ENCODE results near the gene CNBP. TPM values are rescaled to one million over a fixed set of nuclear protein-coding genes. Genes with fewer than 3 reads are reported as not detected.

Gene CNBP
- total and polyA plus RNA-seq, 2 of the 13 experiments (the other 11 are each of a cell fraction or from before 2014, with no cell fraction given) = 282 to 354 TPM

GRCh38 chr3:129183569-129184395 is at the start of gene CNBP (continued):
- no peak for TF ChIP-seq PHF5A (CRISPR knock-in tag; IDR thresholded peaks at IDR 0.05; ENCODE audit: low read depth, unreplicated experiment)
- no peak; the same call in none of the 2 replicates for TF ChIP-seq TOPORS (CRISPR knock-in tag; IDR thresholded peaks at IDR 0.05)
- TF ChIP-seq BRCA1 (CRISPR knock-in tag; IDR thresholded peaks at IDR 0.05) = peak; percentile 28; the same call in 1 of the 2 replicates
- no peak; the same call in 1 of the 2 replicates for TF ChIP-seq ZXDC (CRISPR knock-in tag; IDR thresholded peaks at IDR 0.05)
- TF ChIP-seq FOXM1 (CRISPR knock-in tag; IDR thresholded peaks at IDR 0.05) = 0 out of 2 replicates have a peak, but pooled peaks have one; percentile 66
- no peak for TF ChIP-seq TCF12 (IDR thresholded peaks at IDR 0.05)
- TF ChIP-seq TCF12 (CRISPR knock-in tag; IDR thresholded peaks at IDR 0.05) = peak; percentile 78
- peak; percentile 99 for TF ChIP-seq RBFOX2 (IDR thresholded peaks at IDR 0.05; ENCODE audit: low read depth, low read length)
- TF ChIP-seq MLXIP (CRISPR knock-in tag; IDR thresholded peaks at IDR 0.05; ENCODE audit: borderline replicate concordance) = 0 out of 2 replicates have a peak, but pooled peaks have one; percentile 44
- TF ChIP-seq ZNF704 (CRISPR knock-in tag; IDR thresholded peaks at IDR 0.05; ENCODE audit: borderline replicate concordance) = no peak; the same call in 1 of the 2 replicates
- peak; percentile 92 for TF ChIP-seq ZBTB25 (CRISPR knock-in tag; IDR thresholded peaks at IDR 0.05)
- TF ChIP-seq ZNF333 (CRISPR knock-in tag; IDR thresholded peaks at IDR 0.05; ENCODE audit: borderline replicate concordance) = peak; percentile 64; the same call in 1 of the 2 replicates
- TF ChIP-seq, protein P1, sequence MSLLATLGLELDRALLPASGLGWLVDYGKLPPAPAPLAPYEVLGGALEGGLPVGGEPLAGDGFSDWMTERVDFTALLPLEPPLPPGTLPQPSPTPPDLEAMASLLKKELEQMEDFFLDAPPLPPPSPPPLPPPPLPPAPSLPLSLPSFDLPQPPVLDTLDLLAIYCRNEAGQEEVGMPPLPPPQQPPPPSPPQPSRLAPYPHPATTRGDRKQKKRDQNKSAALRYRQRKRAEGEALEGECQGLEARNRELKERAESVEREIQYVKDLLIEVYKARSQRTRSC (CRISPR knock-in tag; IDR thresholded peaks at IDR 0.05; ENCODE audit: low read depth) = no peak
- 0 out of 2 replicates have a peak, but pooled peaks have one; percentile 50 for TF ChIP-seq ZNF83 (CRISPR knock-in tag; IDR thresholded peaks at IDR 0.05; ENCODE audit: borderline replicate concordance)
- TF ChIP-seq, protein P2, sequence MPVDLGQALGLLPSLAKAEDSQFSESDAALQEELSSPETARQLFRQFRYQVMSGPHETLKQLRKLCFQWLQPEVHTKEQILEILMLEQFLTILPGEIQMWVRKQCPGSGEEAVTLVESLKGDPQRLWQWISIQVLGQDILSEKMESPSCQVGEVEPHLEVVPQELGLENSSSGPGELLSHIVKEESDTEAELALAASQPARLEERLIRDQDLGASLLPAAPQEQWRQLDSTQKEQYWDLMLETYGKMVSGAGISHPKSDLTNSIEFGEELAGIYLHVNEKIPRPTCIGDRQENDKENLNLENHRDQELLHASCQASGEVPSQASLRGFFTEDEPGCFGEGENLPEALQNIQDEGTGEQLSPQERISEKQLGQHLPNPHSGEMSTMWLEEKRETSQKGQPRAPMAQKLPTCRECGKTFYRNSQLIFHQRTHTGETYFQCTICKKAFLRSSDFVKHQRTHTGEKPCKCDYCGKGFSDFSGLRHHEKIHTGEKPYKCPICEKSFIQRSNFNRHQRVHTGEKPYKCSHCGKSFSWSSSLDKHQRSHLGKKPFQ (CRISPR knock-in tag; IDR thresholded peaks at IDR 0.05; ENCODE audit: insufficient replicate concordance) = peak; percentile 96
- TF ChIP-seq ZFAT (CRISPR knock-in tag; conservative IDR thresholded peaks at IDR 0.05) = no peak
- 0 out of 2 replicates have a peak, but pooled peaks have one; percentile 80 for TF ChIP-seq AHR (CRISPR knock-in tag; IDR thresholded peaks at IDR 0.05)

Data from HepG2 (cell line).